CMK (cell line): Measurements from ENCODE around the gene FEZF2.

Source experiments
- DNase-seq: peaks from one replicate; pipeline ENCODE4 v3.0.0-alpha.2; 2010; ENCODE audit warnings: low read depth

The FEZF2 gene

GRCh38 chr3:62373215-62373614 lies at the start of gene FEZF2:
Gene FEZF2 (minus strand): TSS chr3:62373550. CDS start chr3:62372868, 682 bp downstream.
- DNase-seq, result no peak

GRCh38 chr3:62421207-62421606 lies 47.9 kb upstream of the FEZF2 start:
- DNase-seq, result no peak

GRCh38 chr3:62416144-62416543 lies 42.8 kb upstream of the FEZF2 start:
- no peak for DNase-seq

GRCh38 chr3:62415312-62415801 lies 42.0 kb upstream of the FEZF2 start:
- no peak for DNase-seq

- DNase-seq, result no peak
Observed at GRCh38 chr3:62414786-62415185, 41.4 kb upstream of the FEZF2 start.

GRCh38 chr3:62413687-62414086 lies 40.3 kb upstream of the FEZF2 start:
- DNase-seq, result no peak

- DNase-seq, result no peak
Observed at GRCh38 chr3:62406945-62407344, 33.6 kb upstream of the FEZF2 start.

GRCh38 chr3:62405566-62405965 lies 32.2 kb upstream of the FEZF2 start:
- DNase-seq, result no peak

GRCh38 chr3:62405135-62405534 lies 31.8 kb upstream of the FEZF2 start:
- DNase-seq, result no peak

- DNase-seq, result no peak
Observed at GRCh38 chr3:62404321-62404720, 31.0 kb upstream of the FEZF2 start.

- no peak for DNase-seq
Observed at GRCh38 chr3:62403765-62404164, 30.4 kb upstream of the FEZF2 start.

- DNase-seq, result no peak
Observed at GRCh38 chr3:62392626-62393292, 19.4 kb upstream of the FEZF2 start.

- no peak for DNase-seq
Observed at GRCh38 chr3:62387251-62387650, 13.9 kb upstream of the FEZF2 start.

GRCh38 chr3:62379321-62379798 lies 6.0 kb upstream of the FEZF2 start:
- DNase-seq, result no peak

- no peak for DNase-seq
Observed at GRCh38 chr3:62378921-62379320, 5.6 kb upstream of the FEZF2 start.

GRCh38 chr3:62378311-62378789 lies 5.0 kb upstream of the FEZF2 start:
- DNase-seq, result no peak

GRCh38 chr3:62376906-62377877 lies 3.8 kb upstream of the FEZF2 start:
- no peak for DNase-seq

GRCh38 chr3:62376454-62376720 lies 3.0 kb upstream of the FEZF2 start:
- no peak for DNase-seq

GRCh38 chr3:62375655-62376453 lies 2.5 kb upstream of the FEZF2 start:
- DNase-seq, result no peak

- DNase-seq, result no peak
Observed at GRCh38 chr3:62374341-62375218, 1.2 kb upstream of the FEZF2 start.

GRCh38 chr3:62373714-62374333 lies 474 bp upstream of the FEZF2 start:
- DNase-seq, result no peak
